DMS53 (cell line): Measurements from ENCODE around the gene C8G.
A peak's percentile ranks its signal among the peaks of the same experiment; 100 is the strongest.

Experiments
- DNase-seq: peaks from one replicate; lab custom pipeline; 2025; lab: John Stamatoyannopoulos, UW

C8G gene

DNA sequence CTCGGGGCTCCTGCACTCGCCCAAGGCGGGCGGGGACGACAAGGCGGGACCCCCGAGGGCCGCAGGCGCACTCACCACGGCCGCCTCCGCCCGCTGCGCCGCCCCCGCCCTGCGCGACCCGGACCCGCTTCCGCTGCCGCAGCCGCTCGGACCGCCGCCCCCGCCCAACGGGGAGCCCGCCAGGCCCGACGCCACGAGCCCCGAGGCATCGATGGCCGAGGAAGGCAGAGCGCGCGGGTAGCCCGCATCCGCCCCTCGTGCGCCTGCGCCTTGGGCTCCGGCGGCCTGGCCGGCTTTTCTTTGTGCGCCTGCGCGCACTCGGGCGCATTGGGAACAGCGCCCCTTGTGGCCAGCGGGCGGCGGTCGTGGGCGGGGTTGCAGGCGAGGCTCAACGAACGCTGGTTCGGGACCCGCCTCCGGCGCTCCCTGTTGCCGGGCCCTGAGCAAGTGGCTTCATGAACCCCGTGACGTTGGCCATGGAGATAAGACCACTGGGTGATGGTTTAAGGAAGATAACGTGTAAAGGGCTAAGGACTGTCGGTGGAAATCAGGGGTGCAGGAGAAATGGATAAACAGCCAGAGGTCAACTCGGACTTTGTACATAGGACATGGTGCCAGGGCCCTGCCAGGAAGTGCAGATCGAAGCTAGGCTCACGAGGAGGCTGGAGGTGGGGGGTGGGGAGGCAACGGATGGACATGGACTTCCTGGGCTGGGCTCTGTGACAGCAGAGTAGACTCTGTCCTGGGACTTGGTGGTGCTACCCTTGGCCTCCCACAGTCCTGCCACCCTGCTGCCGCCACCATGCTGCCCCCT, at the start of gene C8G, which contains the start of gene FBXW5:
Gene C8G, plus strand, starts transcription at position 725 of the 814 bp plus-strand sequence. Its CDS starts 78 bp downstream, at position 803.
Gene FBXW5, minus strand, starts transcription at position 220 of the 814 bp plus-strand sequence. CDS start 655 bp downstream, outside the sequence.
- DNase-seq = peak; percentile 98

DNA sequence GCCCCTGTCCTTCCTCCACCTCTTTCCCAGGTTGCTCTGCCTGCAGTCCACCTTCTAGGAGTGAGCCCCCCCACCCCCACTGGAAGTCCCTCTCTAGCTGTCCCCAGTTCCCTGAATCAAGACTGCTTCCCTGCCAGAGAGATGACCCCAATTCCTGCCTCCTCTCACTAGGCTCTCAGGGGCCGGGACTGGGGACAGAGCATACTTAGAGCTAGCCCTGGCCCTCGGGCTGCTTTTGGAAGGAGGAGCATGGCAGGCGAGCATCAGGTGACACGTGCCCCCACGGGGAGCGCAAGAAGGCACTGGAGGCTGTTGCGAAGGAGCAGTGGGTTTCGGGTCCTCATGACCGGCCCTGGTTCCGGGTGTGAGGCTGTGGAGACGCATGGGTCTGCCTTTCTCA, 49.0 kb upstream of the C8G start:
- no peak for DNase-seq

DNA sequence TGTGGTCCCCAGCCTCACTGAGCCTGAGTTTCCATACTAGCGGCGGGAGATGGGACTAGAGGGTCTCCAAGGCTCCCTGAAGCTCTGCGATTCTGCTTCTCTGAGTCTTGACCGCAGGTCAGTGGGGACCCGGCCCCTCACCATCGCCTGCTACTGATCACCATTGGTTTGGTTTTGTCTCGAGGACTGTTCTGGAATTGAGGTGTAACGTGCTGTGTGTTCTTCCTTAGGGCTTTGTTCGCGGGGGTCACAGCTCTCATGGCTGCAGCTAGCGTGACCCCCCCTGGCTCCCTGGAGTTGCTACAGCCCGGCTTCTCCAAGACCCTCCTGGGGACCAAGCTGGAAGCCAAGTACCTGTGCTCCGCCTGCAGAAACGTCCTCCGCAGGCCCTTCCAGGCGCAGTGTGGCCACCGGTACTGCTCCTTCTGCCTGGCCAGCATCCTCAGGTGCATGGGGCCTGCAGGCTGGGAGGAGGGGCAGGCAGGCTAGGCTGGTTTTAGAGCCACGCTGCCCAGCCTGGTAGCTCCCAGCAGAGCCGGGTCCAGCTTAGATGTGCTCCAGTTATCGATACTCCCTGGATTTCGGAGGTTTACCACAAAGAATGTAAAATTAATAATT, 46.5 kb upstream of the C8G start:
- peak; percentile 33 for DNase-seq

DNA sequence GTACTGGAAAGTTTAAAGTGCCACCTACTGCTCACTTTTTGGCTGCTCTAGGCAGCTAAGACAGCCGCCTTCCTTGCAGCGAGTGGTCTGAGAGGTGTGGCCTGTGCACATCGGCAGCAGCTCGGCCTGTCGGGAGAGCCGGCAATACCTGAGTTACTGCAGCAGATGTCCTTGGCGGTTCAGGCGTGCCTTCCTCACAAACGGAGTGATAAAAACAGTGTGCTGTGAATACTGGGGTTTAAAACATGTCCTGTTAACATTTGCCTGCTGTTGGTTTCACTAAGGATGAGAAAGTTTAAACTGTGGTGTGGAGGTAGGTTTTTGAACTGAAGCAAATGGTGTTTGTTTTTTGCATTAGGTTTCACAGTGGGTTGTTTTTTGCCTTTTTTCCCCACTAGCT, 45.8 kb upstream of the C8G start:
- peak; percentile 62 for DNase-seq

DNA sequence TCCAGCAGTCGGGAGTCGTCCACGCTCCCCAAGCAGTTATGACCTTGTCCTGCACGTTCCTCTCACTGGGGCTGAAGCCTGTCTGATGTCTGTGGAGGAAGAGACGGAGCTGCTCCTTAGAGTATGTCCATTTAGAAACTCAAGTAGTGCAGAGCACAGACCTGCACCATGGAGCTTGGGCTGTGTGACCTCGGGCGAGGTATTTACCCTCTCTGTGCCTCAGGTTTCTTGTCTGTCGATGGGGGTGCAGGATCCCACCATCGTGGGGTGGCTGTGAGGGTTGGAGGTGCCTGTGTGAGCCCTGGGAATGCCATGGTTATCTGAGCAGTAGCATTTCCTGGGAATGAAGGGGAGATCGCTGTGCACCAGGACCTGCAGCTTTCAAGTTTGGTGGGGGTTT, 44.5 kb upstream of the C8G start:
- no peak for DNase-seq

DNA sequence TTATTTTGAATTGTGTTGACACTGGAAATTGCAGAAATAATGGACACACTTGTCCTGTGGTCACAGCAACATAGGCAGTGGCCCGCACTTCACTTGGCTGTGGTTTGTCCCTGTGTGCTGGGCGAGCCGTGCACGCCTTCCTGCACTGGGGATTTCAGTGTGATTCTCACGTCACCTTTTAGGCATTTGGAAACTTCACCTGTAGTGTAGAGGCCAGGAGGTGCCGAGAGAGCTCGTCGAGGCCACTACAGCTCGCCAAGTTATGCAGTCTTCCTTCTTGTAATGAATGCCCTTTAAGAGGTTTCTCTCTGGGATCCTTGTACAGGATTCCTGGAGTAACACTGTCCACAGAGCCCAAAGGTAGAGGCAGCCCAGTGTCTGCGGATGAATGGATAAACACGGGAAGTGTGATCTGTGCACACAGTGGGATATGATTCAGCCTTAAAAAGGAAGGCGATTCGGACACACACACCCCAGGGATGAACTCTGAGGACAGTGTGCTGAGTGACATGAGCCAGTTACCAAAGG, 44.0 kb upstream of the C8G start:
- DNase-seq = peak; percentile 88

DNA sequence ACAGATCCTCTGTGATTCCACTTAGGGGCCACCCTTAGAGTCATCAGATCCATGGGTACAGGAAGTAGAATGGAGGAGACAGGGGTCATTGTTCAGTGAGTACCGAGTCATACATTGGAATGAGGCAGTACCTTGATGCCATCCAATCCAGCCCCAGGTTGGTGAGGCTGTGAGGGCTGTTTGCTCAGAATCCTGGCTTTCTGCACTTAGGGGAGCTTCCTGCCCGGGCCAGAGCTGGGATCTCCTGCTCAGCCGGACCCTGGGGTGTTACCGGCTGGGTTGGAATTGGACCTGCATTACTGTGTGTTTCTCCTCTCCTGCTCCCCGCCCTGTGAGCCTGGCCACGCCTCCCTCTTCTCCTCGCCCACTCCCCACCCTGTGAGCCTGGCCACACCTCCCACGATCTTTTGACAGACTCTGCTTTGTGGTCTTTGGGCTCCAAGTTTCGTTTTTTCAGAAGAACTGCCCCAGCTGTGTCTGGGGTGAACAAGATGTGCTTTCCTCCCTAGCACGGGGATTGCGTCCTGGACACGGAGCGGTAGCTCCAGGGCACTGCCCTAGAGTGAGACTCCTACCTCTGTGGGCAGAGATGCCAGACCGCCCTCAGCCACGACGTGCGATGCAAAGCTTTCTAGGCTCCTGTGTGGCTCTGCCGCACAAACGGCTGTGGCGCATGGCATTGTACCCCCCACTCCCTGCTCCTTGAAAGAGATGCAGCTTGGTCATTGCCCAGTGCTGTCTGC, 43.4 kb upstream of the C8G start:
- peak; percentile 94 for DNase-seq

DNA sequence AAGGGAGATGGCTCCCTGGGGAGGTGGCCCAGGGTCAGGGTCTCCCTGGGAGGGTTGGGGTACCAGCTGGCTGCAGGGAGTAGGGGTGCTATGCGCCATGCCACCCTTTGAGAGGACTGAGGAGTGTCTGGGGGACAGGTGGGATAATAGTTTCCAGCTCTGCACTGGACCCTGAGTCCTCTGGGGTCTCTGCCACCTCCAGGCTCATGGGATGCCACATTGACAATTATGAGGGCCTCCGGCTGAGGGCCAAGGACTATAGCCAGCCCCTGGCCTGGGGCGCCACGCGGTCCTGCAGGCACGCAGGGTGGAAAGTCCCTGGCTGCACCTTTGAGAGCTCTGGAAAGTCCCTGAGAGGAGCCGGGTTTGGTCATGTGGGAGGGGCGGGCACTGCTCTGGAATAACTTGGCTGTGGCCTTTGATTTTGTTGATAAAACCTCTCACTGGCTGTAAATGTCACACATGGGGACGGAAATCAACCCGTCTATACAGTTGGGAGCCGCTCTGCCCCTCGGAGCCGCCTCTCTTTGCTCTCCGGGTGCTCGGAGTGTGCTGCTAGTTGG, 42.7 kb upstream of the C8G start:
- DNase-seq = peak; percentile 97

DNA sequence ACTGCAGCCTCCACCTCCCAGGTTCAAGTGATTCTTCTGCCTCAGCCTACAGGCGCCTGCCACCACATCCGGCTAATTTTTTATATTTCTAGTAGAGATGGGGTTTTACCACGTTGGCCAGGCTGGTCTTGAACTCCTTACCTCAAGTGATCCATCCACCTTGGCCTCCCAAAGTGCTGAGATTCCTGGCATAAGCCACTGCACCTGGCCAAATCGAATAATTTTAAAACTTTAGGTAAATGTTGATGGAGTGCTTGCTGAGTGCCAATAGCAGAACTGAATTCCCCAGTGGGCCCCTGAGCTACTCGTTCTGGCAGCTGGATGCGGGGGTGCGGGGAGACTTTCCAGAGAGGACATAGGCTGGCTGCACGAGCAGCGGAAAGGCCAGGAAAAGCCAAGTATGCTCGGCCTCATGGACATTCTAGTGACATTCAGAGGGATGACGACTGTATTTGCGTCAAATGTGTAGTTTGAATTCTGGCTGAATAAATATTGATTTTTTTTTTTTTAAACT, 41.9 kb upstream of the C8G start:
- DNase-seq = peak; percentile 99

DNA sequence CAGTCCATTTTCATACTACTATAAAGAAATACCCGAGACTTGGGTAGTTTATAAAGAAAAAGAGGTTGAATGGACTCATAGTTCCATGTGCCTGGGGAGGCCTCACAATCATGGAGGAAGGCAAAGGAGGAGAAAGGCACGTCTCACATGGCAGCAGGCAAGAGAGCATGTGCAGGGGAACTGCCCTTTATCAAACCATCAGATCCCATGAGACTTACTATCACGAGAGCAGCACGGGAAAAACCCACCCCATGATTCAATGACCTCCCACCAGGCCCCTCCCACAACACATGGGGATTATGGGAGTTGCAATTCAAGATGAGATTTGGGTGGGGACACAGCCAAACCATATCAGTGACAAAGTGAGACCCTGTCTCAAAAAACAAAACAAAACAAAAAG, 38.8 kb upstream of the C8G start:
- DNase-seq = no peak

DNA sequence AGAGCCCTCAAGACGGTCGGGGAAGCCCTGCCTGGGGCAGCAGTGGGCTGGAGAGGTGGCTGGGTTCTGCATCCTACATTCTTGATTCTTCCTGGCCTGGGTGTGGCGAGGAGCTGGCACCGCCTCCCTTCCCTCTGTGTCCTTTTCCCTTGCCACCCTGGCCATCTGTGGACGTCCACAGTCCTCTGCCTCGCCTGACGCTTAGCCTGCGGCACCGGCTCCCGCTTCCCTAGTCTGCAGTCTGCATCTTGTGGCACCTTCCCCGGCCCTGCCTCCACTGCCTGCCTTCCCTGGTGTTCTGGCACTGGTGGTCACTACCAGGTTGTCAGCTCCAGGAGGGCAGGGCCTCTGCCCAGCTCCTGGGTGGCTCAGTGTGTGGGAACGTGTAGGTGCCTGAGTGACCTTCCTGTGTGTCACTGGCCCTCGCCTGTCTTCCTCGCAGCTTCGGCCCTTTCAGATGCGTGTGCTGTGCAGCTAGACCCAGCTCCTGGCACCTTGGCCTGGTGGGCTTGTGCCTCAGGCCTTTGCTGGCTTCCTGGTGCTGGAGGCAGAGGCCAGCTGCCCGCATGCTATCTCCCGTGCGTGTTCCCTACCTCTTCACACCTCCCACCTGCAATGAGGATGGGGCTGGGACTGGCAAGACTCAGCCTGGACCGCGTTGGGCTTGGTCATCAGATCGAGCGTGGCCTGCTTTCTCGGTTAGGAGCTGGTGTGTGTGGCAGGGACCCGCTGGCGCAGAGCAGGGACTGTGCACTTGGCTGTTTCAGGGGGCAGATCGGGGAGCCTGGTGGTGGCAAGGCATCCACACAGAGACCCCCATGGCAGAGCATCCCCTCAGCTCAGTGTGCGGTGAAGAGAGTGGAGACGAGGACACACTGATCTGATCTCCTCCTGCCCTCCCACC, 37.8 kb upstream of the C8G start:
- no peak for DNase-seq

DNA sequence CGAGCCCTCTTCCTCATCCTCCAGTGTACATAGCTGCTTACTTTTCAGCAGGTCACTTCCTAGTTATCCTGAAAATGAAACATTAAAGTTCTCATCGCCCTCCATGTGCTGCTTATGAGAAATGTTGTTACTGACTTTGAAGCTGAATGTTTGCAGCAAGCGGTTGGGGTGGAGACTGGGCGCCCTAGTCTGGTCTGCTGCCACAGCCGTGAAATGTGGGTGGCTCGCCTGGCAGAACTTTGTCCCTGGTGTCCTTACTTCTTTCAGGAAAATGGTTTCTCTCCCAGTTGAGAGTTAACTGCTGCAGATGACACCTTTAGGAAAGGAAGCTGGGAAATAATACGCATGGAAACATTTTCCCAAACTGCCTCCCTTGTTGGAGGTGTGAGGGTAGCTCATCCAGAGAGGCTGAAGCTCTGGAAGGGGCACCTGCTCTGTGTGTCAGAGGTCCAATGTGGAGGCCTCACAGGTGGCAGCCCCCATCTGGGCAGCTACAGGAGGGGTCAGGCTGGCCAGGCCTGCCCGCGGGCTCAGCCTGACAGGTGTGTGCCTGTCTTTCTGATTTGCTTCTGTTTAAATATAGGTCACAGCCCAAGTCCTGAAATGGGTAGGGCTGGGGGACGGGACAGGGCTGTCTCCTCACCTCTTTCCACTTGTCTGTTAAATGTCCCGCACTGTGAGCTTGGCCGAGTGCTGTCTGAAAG, 34.7 kb upstream of the C8G start:
- DNase-seq = no peak

DNA sequence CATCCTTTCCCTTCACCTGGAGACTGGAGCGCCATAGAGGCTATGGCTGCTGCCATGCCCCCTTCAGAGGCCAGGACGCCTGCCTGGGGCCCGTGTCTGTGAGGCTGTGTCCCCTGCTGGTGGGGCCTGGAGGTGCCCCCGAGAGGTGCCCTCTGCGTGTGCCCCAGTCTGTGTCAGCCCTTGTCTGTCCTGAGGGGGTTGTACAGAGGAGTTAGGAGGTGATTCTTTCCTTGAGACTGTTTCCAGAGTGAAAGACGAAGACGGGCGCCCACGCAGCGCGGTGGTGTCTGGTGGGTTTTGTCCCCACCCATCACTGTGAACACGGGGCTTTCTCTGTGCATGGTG, 34.2 kb upstream of the C8G start:
- no peak for DNase-seq

DNA sequence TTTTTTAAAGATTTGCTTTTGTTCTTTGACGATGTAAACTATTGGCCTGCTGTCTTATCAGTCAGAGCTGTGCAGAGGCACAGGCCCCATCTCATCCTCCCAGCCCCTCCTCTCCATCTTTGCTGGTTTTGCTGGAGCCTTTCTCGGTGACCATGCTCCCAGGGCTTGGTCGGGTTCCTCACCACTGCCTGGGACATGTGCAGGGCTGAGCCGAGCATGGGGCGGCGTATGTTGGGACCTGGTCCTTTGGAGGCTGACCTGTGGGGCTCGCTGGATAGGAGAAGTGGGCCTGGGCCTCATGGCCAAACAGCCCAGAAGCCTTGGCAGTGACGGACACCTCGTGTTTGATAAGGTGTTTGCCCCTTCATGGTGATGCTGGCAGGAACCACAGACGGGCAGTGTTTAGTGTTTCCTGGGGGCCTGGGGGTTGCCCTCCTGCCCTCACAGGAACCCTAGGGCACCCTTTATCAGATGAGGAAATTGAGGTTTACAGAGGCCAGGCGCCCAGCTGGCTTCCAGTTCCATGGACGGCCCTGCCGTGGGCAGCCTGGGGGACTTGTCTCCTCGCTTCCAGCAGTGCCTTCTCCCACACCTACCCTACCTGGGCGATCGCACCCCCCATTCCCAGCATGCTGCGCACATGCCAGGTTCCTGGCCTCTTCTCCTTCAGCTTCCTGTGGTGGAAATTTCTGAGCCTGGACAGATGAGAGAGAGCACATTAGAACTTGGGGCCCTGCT, 31.2 kb upstream of the C8G start:
- DNase-seq = no peak

DNA sequence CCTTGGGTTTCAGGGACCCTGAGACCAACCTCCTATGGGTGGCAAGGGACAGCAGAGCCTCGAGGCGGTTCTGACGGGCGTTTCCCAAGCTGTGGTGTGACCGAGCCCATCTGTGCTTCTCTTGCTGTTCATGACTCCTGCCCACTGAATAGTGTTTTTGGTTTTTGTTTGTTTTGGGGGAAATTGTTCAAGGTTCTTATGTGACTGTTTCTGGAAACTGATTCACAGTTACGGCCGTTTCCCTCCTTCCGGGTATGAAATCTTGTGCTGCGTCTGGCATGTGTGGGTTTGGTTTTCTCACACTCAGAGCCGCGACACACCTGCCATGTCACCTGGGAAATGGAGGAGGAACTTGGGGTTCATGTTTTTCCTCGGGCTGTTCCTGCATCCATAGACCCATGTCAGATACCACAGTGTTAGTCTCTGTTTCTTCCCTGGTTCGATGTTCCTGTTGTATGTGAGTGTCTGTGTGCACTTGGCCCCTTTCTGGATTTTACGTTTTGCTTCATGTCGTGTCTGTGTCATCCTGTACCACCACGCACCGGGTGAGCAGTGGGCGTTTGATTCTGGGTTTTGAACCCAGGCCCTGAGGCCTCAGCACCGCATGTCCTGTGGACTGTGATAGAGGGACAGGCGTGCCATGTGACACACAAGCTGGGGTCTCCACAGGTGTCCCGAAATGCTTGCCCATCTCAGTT, 29.3 kb upstream of the C8G start:
- DNase-seq = no peak

DNA sequence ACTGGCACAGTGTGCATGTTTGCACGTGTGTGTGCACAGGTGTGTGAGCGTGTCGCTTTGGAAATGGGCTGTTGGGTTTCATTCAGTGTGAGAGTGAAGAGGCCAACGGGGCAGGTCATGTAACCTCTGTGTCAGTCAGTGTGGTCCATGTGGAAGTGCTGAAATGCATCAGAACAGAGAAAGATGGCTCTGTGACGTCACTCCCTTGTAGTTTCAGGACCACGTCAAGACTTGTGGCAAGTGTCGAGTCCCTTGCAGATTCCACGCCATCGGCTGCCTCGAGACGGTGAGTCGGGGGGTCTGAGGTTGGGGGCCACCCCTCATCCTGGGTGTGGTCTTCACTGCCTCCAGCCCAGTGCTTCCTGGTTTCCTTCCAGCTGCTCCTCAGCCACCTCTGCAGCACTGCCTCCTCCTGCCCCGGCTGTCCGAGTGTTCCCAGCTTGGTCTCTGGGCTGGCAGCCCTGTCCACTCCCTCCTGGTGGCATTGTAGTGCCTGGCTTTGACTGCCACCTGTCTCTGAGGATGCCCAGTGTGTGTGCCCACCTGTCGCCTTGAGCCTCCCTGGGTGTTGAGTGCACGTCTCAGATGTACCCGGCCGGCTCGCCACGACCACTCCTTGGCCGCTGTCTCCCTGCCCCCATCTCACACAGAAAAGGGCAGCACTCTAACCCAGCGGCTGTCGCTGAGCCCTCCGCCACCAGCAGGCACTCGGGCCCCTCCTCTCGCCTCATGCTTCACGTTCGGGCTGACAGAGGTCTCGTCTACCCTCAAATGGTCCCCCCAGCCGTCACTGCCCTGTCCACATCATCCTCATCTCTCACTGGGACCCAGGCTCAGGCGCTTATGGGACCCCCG, 28.5 kb upstream of the C8G start:
- no peak for DNase-seq

DNA sequence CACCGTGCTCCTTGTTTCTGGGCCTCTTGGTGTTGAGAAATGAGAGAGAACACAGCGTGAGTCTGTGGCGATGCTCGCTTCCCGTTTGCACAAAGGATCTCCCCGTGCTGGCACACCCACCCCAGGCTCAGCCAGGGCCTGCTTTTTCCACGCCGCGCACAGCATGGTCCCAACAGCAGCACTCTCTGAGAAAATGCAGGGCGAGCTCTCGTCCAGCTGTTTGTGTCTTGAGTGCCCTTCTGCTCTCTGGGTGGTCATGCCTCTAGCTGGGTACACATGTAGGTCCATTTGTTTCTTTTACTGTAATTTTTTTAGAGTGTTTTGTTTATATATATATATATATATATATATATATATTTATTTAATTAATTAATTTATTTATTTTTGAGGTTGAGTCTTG, 27.1 kb upstream of the C8G start:
- no peak for DNase-seq

DNA sequence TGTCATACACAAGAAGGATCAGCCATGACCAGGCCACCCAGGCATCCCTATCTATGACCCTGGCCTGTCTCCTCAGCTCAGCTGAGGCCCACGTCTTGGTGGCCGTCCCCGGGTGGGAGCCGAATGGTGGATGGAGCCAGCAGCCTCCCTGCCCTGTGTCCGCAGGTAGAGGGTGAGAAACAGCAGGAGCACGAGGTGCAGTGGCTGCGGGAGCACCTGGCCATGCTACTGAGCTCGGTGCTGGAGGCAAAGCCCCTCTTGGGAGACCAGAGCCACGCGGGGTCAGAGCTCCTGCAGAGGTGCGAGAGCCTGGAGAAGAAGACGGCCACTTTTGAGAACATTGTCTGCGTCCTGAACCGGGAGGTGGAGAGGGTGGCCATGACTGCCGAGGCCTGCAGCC, 25.0 kb upstream of the C8G start:
- no peak for DNase-seq
